Measurements from ENCODE around the gene MAPK13.
"Not testable (repeated sequence)": the region's sequence is repeated elsewhere in the genome, so short reads cannot be mapped to it uniquely, and the experiment has no call there.

DNA sequence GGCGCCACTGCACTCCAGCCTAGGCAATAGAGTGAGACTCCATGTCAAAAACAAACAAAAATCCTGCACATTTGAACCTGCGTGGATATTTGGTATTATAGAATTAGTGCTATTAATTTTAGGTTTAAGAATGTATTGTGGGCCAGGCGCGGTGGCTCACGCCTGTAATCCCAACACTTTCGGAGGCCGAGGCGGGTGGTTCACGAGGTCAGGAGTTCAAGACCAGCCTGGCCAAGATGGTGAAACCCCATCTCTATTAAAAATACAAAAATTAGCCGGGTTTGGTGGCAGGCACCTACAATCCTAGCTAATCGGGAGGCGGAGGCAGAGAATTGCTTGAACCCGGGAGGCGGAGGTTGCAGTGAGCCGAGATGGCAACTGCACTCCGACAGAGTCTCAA lies 979 bp upstream of the MAPK13 start:
- TF ChIP-seq, protein P1, sequence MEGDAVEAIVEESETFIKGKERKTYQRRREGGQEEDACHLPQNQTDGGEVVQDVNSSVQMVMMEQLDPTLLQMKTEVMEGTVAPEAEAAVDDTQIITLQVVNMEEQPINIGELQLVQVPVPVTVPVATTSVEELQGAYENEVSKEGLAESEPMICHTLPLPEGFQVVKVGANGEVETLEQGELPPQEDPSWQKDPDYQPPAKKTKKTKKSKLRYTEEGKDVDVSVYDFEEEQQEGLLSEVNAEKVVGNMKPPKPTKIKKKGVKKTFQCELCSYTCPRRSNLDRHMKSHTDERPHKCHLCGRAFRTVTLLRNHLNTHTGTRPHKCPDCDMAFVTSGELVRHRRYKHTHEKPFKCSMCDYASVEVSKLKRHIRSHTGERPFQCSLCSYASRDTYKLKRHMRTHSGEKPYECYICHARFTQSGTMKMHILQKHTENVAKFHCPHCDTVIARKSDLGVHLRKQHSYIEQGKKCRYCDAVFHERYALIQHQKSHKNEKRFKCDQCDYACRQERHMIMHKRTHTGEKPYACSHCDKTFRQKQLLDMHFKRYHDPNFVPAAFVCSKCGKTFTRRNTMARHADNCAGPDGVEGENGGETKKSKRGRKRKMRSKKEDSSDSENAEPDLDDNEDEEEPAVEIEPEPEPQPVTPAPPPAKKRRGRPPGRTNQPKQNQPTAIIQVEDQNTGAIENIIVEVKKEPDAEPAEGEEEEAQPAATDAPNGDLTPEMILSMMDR (IDR thresholded peaks at IDR 0.05; ENCODE audit: low read length) = not testable (repeated sequence)
- TF ChIP-seq EZH2 (optimal IDR thresholded peaks at IDR 0.05; ENCODE audit: low read depth, low read length) = not testable (repeated sequence)
